Activated naive CD4-positive, alpha-beta T cell treated with anti-CD3 and anti-CD28 coated beads, Interleukin-2, amount 10 ng/mL, durations not matched to agents 7 days and 5 days (primary cell): ENCODE results near the gene GABRA5.

Experiments
- CTCF ChIA-PET: fragments of 350-600 bp; sonication (Branson Sonifier 250); formaldehyde crosslinking; loops from one replicate; lab custom pipeline; 2021; ENCODE audit warnings: antibody characterized with exemption; lab: Charles Lee
- DNase-seq: peaks from one replicate; pipeline ENCODE4 v3.0.0-alpha.2; 2020
- H3K27ac Mint-ChIP-seq: one replicate; pipeline ENCODE4 v1.8.0; 2021; ENCODE audit warnings: mild to moderate bottlenecking, moderate library complexity, mixed read lengths
- H3K27me3 Mint-ChIP-seq: one replicate; pipeline ENCODE4 v1.8.0; 2021; ENCODE audit warnings: mild to moderate bottlenecking, mixed read lengths
- H3K36me3 Mint-ChIP-seq: one replicate; pipeline ENCODE4 v1.8.0; 2021; ENCODE audit warnings: mixed read lengths
- H3K4me1 Mint-ChIP-seq: one replicate; pipeline ENCODE4 v1.8.0; 2021; ENCODE audit warnings: mixed read lengths
- H3K4me3 Mint-ChIP-seq: one replicate; pipeline ENCODE4 v1.8.0; 2021; ENCODE audit warnings: mild to moderate bottlenecking, moderate library complexity, mixed read lengths
- H3K9me3 Mint-ChIP-seq: one replicate; pipeline ENCODE4 v1.8.0; 2021; ENCODE audit warnings: mixed read lengths

The GABRA5 gene

GRCh38 chr15:26971271-26972018 is 104.6 kb downstream of the GABRA5 start:
- Mint-ChIP-seq H3K9me3 (no peaks in the 10 kb centered on the region), H3K4me1 (no peaks in the 10 kb centered on the region), H3K36me3 (no peaks in the 10 kb centered on the region), H3K27me3 (peaks cover 28% of the 10 kb centered on the region), H3K27ac (no peak overlapping the region), H3K4me3 (no peak overlapping the region)
- CTCF ChIA-PET: no interaction called here
- DNase-seq: no peak

- Mint-ChIP-seq H3K4me3 (no peak overlapping the region), H3K9me3 (no peaks in the 10 kb centered on the region), H3K36me3 (no peaks in the 10 kb centered on the region), H3K27me3 (peaks cover 28% of the 10 kb centered on the region), H3K27ac (no peak overlapping the region), H3K4me1 (no peaks in the 10 kb centered on the region)
- CTCF ChIA-PET: no interaction called here
- DNase-seq: no peak
Measured at GRCh38 chr15:26972636-26973035, 105.8 kb downstream of the GABRA5 start.

GRCh38 chr15:26974120-26974780 is 107.4 kb downstream of the GABRA5 start:
- H3K4me3 Mint-ChIP-seq: no peak overlapping the region
- no peaks in the 10 kb centered on the region for H3K9me3 Mint-ChIP-seq
- no peak for DNase-seq
- H3K27ac Mint-ChIP-seq: no peak overlapping the region
- H3K4me1 Mint-ChIP-seq: no peaks in the 10 kb centered on the region
- H3K27me3 Mint-ChIP-seq: peaks cover 28% of the 10 kb centered on the region
- CTCF ChIA-PET: no interaction called here
- H3K36me3 Mint-ChIP-seq: no peaks in the 10 kb centered on the region

- Mint-ChIP-seq H3K36me3 (no peaks in the 10 kb centered on the region), H3K4me1 (no peaks in the 10 kb centered on the region), H3K27ac (no peak overlapping the region), H3K27me3 (no peaks in the 10 kb centered on the region), H3K4me3 (no peak overlapping the region), H3K9me3 (peaks cover 7% of the 10 kb centered on the region)
- CTCF ChIA-PET: no interaction called here
- no peak for DNase-seq
Measured at GRCh38 chr15:26981492-26981891, 114.6 kb downstream of the GABRA5 start.

- no peaks in the 10 kb centered on the region for H3K27me3 Mint-ChIP-seq
- no peak overlapping the region for H3K27ac Mint-ChIP-seq
- H3K9me3 Mint-ChIP-seq: peaks cover 7% of the 10 kb centered on the region
- H3K36me3 Mint-ChIP-seq: no peaks in the 10 kb centered on the region
- H3K4me1 Mint-ChIP-seq: no peaks in the 10 kb centered on the region
- no peak overlapping the region for H3K4me3 Mint-ChIP-seq
- CTCF ChIA-PET: no interaction called here
- no peak for DNase-seq
Measured at GRCh38 chr15:26983822-26984221, 117.0 kb downstream of the GABRA5 start.

GRCh38 chr15:26985050-26985449 is 118.2 kb downstream of the GABRA5 start:
- CTCF ChIA-PET: no interaction called here
- Mint-ChIP-seq H3K27ac (no peak overlapping the region), H3K27me3 (no peaks in the 10 kb centered on the region), H3K4me1 (no peaks in the 10 kb centered on the region), H3K9me3 (peaks cover 7% of the 10 kb centered on the region), H3K36me3 (no peaks in the 10 kb centered on the region), H3K4me3 (no peak overlapping the region)
- DNase-seq: no peak

- Mint-ChIP-seq H3K27me3 (no peaks in the 10 kb centered on the region), H3K9me3 (peaks cover 6% of the 10 kb centered on the region), H3K27ac (no peak overlapping the region), H3K4me3 (no peak overlapping the region), H3K4me1 (no peaks in the 10 kb centered on the region), H3K36me3 (no peaks in the 10 kb centered on the region)
- CTCF ChIA-PET: no interaction called here
- no peak for DNase-seq
Measured at GRCh38 chr15:26996250-26996649, 129.4 kb downstream of the GABRA5 start.
